Measurements from ENCODE around the gene EXD3. TPM values are rescaled to one million over a fixed set of nuclear protein-coding genes. Genes with fewer than 3 reads are reported as not detected.

EXD3 gene
- total and polyA plus RNA-seq, 2 experiments from 2014 or later: 32.3 to 72.1 TPM

- H3K27me3 ChIP-seq: no peaks in the 10 kb centered on the region
- H3K4me3 ChIP-seq: no peak overlapping the region
- H3K27ac ChIP-seq: no peak overlapping the region
- H3K4me1 ChIP-seq (ENCODE audit: low read depth): peaks cover 20% of the 10 kb centered on the region
- no peaks in the 10 kb centered on the region for H3K9me3 ChIP-seq (ENCODE audit: low read depth)
- DNase-seq (ENCODE audit: low read depth in 1 of 2, low spot score in 1 of 2): no peak
- H3K36me3 ChIP-seq: no peaks in the 10 kb centered on the region
- TF ChIP-seq CTCF (IDR thresholded peaks at IDR 0.05; ENCODE audit: low read depth, low read length): no peak
Observed at GRCh38 chr9:137319739-137320551, 103.0 kb downstream of the EXD3 start.

GRCh38 chr9:137319011-137319738, 103.8 kb downstream of the EXD3 start:
- peak in 1 of 2 donors; percentile 25 for DNase-seq (ENCODE audit: low read depth in 1 of 2, low spot score in 1 of 2)
- H3K4me3 ChIP-seq: no peak overlapping the region
- TF ChIP-seq CTCF (IDR thresholded peaks at IDR 0.05; ENCODE audit: low read depth, low read length): no peak
- no peaks in the 10 kb centered on the region for H3K9me3 ChIP-seq (ENCODE audit: low read depth)
- H3K36me3 ChIP-seq: no peaks in the 10 kb centered on the region
- H3K27me3 ChIP-seq: no peaks in the 10 kb centered on the region
- H3K4me1 ChIP-seq (ENCODE audit: low read depth): peaks cover 26% of the 10 kb centered on the region
- H3K27ac ChIP-seq: no peak overlapping the region

- H3K4me3 ChIP-seq: no peak overlapping the region
- TF ChIP-seq CTCF (IDR thresholded peaks at IDR 0.05; ENCODE audit: low read depth, low read length): no peak
- H3K4me1 ChIP-seq (ENCODE audit: low read depth): peaks cover 28% of the 10 kb centered on the region
- H3K9me3 ChIP-seq (ENCODE audit: low read depth): no peaks in the 10 kb centered on the region
- H3K27me3 ChIP-seq: no peaks in the 10 kb centered on the region
- peak in 1 of 2 donors; percentile 1 for DNase-seq (ENCODE audit: low read depth in 1 of 2, low spot score in 1 of 2)
- no peak overlapping the region for H3K27ac ChIP-seq
- no peaks in the 10 kb centered on the region for H3K36me3 ChIP-seq
Observed at GRCh38 chr9:137318602-137319001, 104.4 kb downstream of the EXD3 start.

GRCh38 chr9:137317718-137318511, 105.0 kb downstream of the EXD3 start:
- Histone ChIP-seq H3K27ac (no peak overlapping the region), H3K36me3 (no peaks in the 10 kb centered on the region), H3K4me3 (no peak overlapping the region), H3K27me3 (no peaks in the 10 kb centered on the region), H3K9me3 (ENCODE audit: low read depth) (no peaks in the 10 kb centered on the region), H3K4me1 (ENCODE audit: low read depth) (peaks cover 28% of the 10 kb centered on the region)
- DNase-seq (ENCODE audit: low read depth in 1 of 2, low spot score in 1 of 2): peak in 1 of 2 donors; percentile 0
- TF ChIP-seq CTCF (IDR thresholded peaks at IDR 0.05; ENCODE audit: low read depth, low read length): no peak

- Histone ChIP-seq H3K4me1 (ENCODE audit: low read depth) (peaks cover 28% of the 10 kb centered on the region), H3K36me3 (no peaks in the 10 kb centered on the region), H3K4me3 (no peak overlapping the region), H3K9me3 (ENCODE audit: low read depth) (no peaks in the 10 kb centered on the region), H3K27me3 (no peaks in the 10 kb centered on the region), H3K27ac (no peak overlapping the region)
- no peak for TF ChIP-seq CTCF (IDR thresholded peaks at IDR 0.05; ENCODE audit: low read depth, low read length)
- no peak for DNase-seq (ENCODE audit: low read depth in 1 of 2, low spot score in 1 of 2)
Observed at GRCh38 chr9:137317021-137317717, 105.8 kb downstream of the EXD3 start.

Measured in cardiac muscle cell (in vitro differentiated cells and primary cell).